Caco-2 (cell line): ENCODE results near the gene GPR78. TPM values are rescaled to one million over a fixed set of nuclear protein-coding genes. Genes with fewer than 3 reads are reported as not detected.

Experiments used
- BruUV-seq: library from RNA; stranded (reverse); fragments of 400-500 nt; replicated peaks from 2 replicates; lab custom pipeline; 2021; lab: Mats Ljungman, UMichigan
- CTCF ChIA-PET: fragments of 300-600 bp; sonication (Branson Sonifier 250); formaldehyde crosslinking; loops from one replicate; lab custom pipeline; 2022; ENCODE audit warnings: antibody characterized with exemption; lab: Charles Lee
- POLR2A ChIA-PET: fragments of 300-600 bp; sonication (Branson Sonifier 250); formaldehyde crosslinking; loops from one replicate; lab custom pipeline; 2022; ENCODE audit warnings: antibody characterized with exemption; lab: Charles Lee
- DNase-seq, 2 experiments: peaks; one replicate each; pipeline versions ENCODE4 v3.0.0 to v3.0.0-alpha.2; 2020 to 2022
- H3K27me3 ChIP-seq: replicated peaks from 2 replicates; pipeline ENCODE4 v1.6.0; 2011; ENCODE audit warnings: low read length; ENCODE audit not compliant: control insufficient read depth, insufficient read depth
- H3K36me3 ChIP-seq: 2 replicates; pipeline ENCODE4 v1.5.1; 2011; ENCODE audit warnings: low read length; ENCODE audit not compliant: control insufficient read depth, insufficient read depth
- H3K4me1 ChIP-seq: fragments of 250-450 bp; sonication (Bioruptor Pico); 2 replicates; pipeline ENCODE4 v1.5.1; 2020; ENCODE audit warnings: mild to moderate bottlenecking
- H3K4me3 ChIP-seq: 2 replicates; pipeline ENCODE4 v1.5.1; 2011; ENCODE audit warnings: low read depth, mild to moderate bottlenecking, control low read depth, low read length
- H3K9me3 ChIP-seq: fragments of 250-450 bp; sonication (Bioruptor Pico); 2 replicates; pipeline ENCODE4 v1.5.1; 2020; ENCODE audit warnings: mild to moderate bottlenecking, moderate library complexity
- H3K27ac Mint-ChIP-seq: one replicate; pipeline ENCODE4 v1.8.0; 2022; ENCODE audit warnings: mixed read lengths; ENCODE audit not compliant: unreplicated experiment
- H3K27me3 Mint-ChIP-seq: one replicate; pipeline ENCODE4 v1.8.0; 2022; ENCODE audit warnings: mixed read lengths; ENCODE audit not compliant: insufficient read depth, unreplicated experiment
- H3K36me3 Mint-ChIP-seq: one replicate; pipeline ENCODE4 v1.8.0; 2022; ENCODE audit warnings: mild to moderate bottlenecking, mixed read lengths; ENCODE audit not compliant: insufficient read depth, unreplicated experiment
- H3K4me1 Mint-ChIP-seq: one replicate; pipeline ENCODE4 v1.8.0; 2022; ENCODE audit warnings: low read depth, mixed read lengths; ENCODE audit not compliant: unreplicated experiment
- H3K4me3 Mint-ChIP-seq: one replicate; pipeline ENCODE4 v1.8.0; 2022; ENCODE audit warnings: mild to moderate bottlenecking, moderate library complexity, mixed read lengths; ENCODE audit not compliant: unreplicated experiment
- H3K9me3 Mint-ChIP-seq: one replicate; pipeline ENCODE4 v1.8.0; 2022; ENCODE audit warnings: mixed read lengths; ENCODE audit not compliant: unreplicated experiment
- intact Hi-C: fragments of 100-400 bp; cut with micrococcal nuclease; formaldehyde crosslinking; loops from one replicate; pipeline ENCODE4 v1.10.0; 2022; ENCODE audit not compliant: unreplicated experiment
- total RNA-seq: library from RNA; stranded (reverse); gene quantifications from 2 replicates; pipeline ENCODE4 v1.2.3, GENCODE V29; 2022
- TF ChIP-seq, protein P1 (sequence below), 2 experiments: fragments of 200-600 bp in 1 of 2; IDR thresholded peaks; 1 replicate in 1 of 2; 2 replicates in 1 of 2; pipeline versions ENCODE4 v1.5.1 to v1.8.0; 2011 to 2022; ENCODE audit warnings: antibody characterized with exemption in 1 of 2, control low read depth in 1 of 2, inconsistent platforms in 1 of 2, low read depth in 1 of 2, low read length in 1 of 2, mild to moderate bottlenecking in 1 of 2, moderate library complexity in 1 of 2; ENCODE audit not compliant: insufficient read depth in 1 of 2, severe bottlenecking in 1 of 2, unreplicated experiment in 1 of 2

Gene GPR78
- total RNA-seq, 1 experiment from 2014 or later = 0.68 TPM

GRCh38 chr4:8601086-8601485 is 20.9 kb downstream of the GPR78 start:
- POLR2A ChIA-PET = no interaction called here

GRCh38 chr4:8601556-8601955 is 21.4 kb downstream of the GPR78 start:
- no peaks in the 10 kb centered on the region for H3K27me3 ChIP-seq
- H3K36me3 Mint-ChIP-seq = no peaks in the 10 kb centered on the region
- H3K9me3 Mint-ChIP-seq = no peaks in the 10 kb centered on the region
- H3K27me3 Mint-ChIP-seq = no peaks in the 10 kb centered on the region
- H3K4me3 ChIP-seq = no peak overlapping the region
- TF ChIP-seq, protein P1, sequence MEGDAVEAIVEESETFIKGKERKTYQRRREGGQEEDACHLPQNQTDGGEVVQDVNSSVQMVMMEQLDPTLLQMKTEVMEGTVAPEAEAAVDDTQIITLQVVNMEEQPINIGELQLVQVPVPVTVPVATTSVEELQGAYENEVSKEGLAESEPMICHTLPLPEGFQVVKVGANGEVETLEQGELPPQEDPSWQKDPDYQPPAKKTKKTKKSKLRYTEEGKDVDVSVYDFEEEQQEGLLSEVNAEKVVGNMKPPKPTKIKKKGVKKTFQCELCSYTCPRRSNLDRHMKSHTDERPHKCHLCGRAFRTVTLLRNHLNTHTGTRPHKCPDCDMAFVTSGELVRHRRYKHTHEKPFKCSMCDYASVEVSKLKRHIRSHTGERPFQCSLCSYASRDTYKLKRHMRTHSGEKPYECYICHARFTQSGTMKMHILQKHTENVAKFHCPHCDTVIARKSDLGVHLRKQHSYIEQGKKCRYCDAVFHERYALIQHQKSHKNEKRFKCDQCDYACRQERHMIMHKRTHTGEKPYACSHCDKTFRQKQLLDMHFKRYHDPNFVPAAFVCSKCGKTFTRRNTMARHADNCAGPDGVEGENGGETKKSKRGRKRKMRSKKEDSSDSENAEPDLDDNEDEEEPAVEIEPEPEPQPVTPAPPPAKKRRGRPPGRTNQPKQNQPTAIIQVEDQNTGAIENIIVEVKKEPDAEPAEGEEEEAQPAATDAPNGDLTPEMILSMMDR (IDR thresholded peaks at IDR 0.05; ENCODE audit: insufficient read depth in 1 of 2, low read depth in 1 of 2, low read length in 1 of 2, severe bottlenecking in 1 of 2, unreplicated experiment in 1 of 2) = no peak
- no peak overlapping the region for H3K4me3 Mint-ChIP-seq
- no peak overlapping the region for H3K27ac Mint-ChIP-seq
- no peaks in the 10 kb centered on the region for H3K4me1 Mint-ChIP-seq
- BruUV-seq = no TSS peak
- H3K4me1 ChIP-seq = no peaks in the 10 kb centered on the region
- CTCF ChIA-PET = no interaction called here
- H3K36me3 ChIP-seq = no peaks in the 10 kb centered on the region
- intact Hi-C loops = loop anchor here (10.0 kb wide), 1 partner anchor 313 kb away; no protein-coding TSS in a partner anchor
- no peak for DNase-seq
- no peaks in the 10 kb centered on the region for H3K9me3 ChIP-seq
- POLR2A ChIA-PET = no interaction called here

More at GRCh38 chr4:8601086-8601485, 20.9 kb downstream of the GPR78 start:
- H3K36me3 Mint-ChIP-seq = no peaks in the 10 kb centered on the region
- intact Hi-C loops = loop anchor here (10.0 kb wide), 1 partner anchor 314 kb away; no protein-coding TSS in a partner anchor
- H3K4me3 Mint-ChIP-seq = no peak overlapping the region
- H3K36me3 ChIP-seq = no peaks in the 10 kb centered on the region
- CTCF ChIA-PET = no interaction called here
- H3K4me1 ChIP-seq = no peaks in the 10 kb centered on the region
- no peaks in the 10 kb centered on the region for H3K27me3 ChIP-seq
- H3K27ac Mint-ChIP-seq = no peak overlapping the region
- H3K27me3 Mint-ChIP-seq = no peaks in the 10 kb centered on the region
- no peaks in the 10 kb centered on the region for H3K9me3 Mint-ChIP-seq
- no peak overlapping the region for H3K4me3 ChIP-seq
- TF ChIP-seq, protein P1 (IDR thresholded peaks at IDR 0.05; ENCODE audit: insufficient read depth in 1 of 2, low read depth in 1 of 2, low read length in 1 of 2, severe bottlenecking in 1 of 2, unreplicated experiment in 1 of 2) = no peak
- no peaks in the 10 kb centered on the region for H3K4me1 Mint-ChIP-seq
- no peak for DNase-seq
- no peaks in the 10 kb centered on the region for H3K9me3 ChIP-seq
- no TSS peak for BruUV-seq

GRCh38 chr4:8602686-8603430 is 22.7 kb downstream of the GPR78 start:
- Mint-ChIP-seq H3K27ac (no peak overlapping the region), H3K27me3 (no peaks in the 10 kb centered on the region), H3K9me3 (no peaks in the 10 kb centered on the region), H3K4me3 (no peak overlapping the region), H3K36me3 (no peaks in the 10 kb centered on the region), H3K4me1 (no peaks in the 10 kb centered on the region)
- intact Hi-C loops = loop anchor here (10.0 kb wide), 1 partner anchor 312 kb away; no protein-coding TSS in a partner anchor
- no peak for DNase-seq
- Histone ChIP-seq H3K27me3 (no peaks in the 10 kb centered on the region), H3K36me3 (no peaks in the 10 kb centered on the region), H3K4me1 (no peaks in the 10 kb centered on the region), H3K4me3 (no peak overlapping the region), H3K9me3 (no peaks in the 10 kb centered on the region)
- TF ChIP-seq, protein P1 (IDR thresholded peaks at IDR 0.05; ENCODE audit: insufficient read depth in 1 of 2, low read depth in 1 of 2, low read length in 1 of 2, severe bottlenecking in 1 of 2, unreplicated experiment in 1 of 2) = no peak
- ChIA-PET CTCF (no interaction called here), POLR2A (no interaction called here)
- BruUV-seq = no TSS peak
